IgD-negative memory B cell (primary cell): Measurements from ENCODE around the gene IL22RA2. TPM values are rescaled to one million over a fixed set of nuclear protein-coding genes. Genes with fewer than 3 reads are reported as not detected.
"Not testable (repeated sequence)": the region's sequence is repeated elsewhere in the genome, so short reads cannot be mapped to it uniquely, and the experiment has no call there.

ENCODE experiments used
- H3K27ac Mint-ChIP-seq, 3 donors: one replicate each; pipeline ENCODE4 v1.8.0; 2020 to 2022; ENCODE audit warnings: mild to moderate bottlenecking in 3 of 3, mixed read lengths in 3 of 3, moderate library complexity in 1 of 3
- H3K27me3 Mint-ChIP-seq: one replicate; pipeline ENCODE4 v1.8.0; 2021; ENCODE audit warnings: mixed read lengths
- H3K36me3 Mint-ChIP-seq: one replicate; pipeline ENCODE4 v1.8.0; 2020; ENCODE audit warnings: mild to moderate bottlenecking, mixed read lengths
- H3K4me1 Mint-ChIP-seq, 3 donors: one replicate each; pipeline ENCODE4 v1.8.0; 2020 to 2022; ENCODE audit warnings: mixed read lengths in 3 of 3, mild to moderate bottlenecking in 1 of 3
- H3K4me3 Mint-ChIP-seq, 4 donors: one replicate each; pipeline ENCODE4 v1.8.0; 2020 to 2022; ENCODE audit warnings: mild to moderate bottlenecking in 4 of 4, mixed read lengths in 4 of 4, moderate library complexity in 3 of 4
- H3K9me3 Mint-ChIP-seq, 3 donors: one replicate each; pipeline ENCODE4 v1.8.0; 2020 to 2021; ENCODE audit warnings: mixed read lengths in 3 of 3, mild to moderate bottlenecking in 1 of 3
- polyA plus RNA-seq: library from polyadenylated mRNA; unstranded; fragments of 300-500 nt; fragmentation: Illumina TruSeq; gene quantifications from one replicate; pipeline ENCODE4 v1.2.3, GENCODE V29; 2021

IL22RA2 gene
- polyA plus RNA-seq, 1 donor from 2014 or later: not detected

GRCh38 chr6:137112067-137112355 lies 61.4 kb downstream of the IL22RA2 start:
- H3K27ac Mint-ChIP-seq: no peak overlapping the region
- no peaks in the 10 kb centered on the region for H3K9me3 Mint-ChIP-seq
- peaks cover 0 to 9% (median 8%) of the 10 kb centered on the region in 3 donors for H3K4me1 Mint-ChIP-seq
- H3K4me3 Mint-ChIP-seq: no peak overlapping the region
- no peaks in the 10 kb centered on the region for H3K36me3 Mint-ChIP-seq
- H3K27me3 Mint-ChIP-seq: no peaks in the 10 kb centered on the region

- Mint-ChIP-seq H3K36me3 (no peaks in the 10 kb centered on the region), H3K27ac (no peak overlapping the region), H3K4me3 (no peak overlapping the region), H3K27me3 (no peaks in the 10 kb centered on the region), H3K4me1 (peaks cover 1 to 10% (median 9%) of the 10 kb centered on the region in 3 donors), H3K9me3 (no peaks in the 10 kb centered on the region)
These were observed 62.0 kb downstream of the IL22RA2 start for GRCh38 chr6:137111296-137112066.

- peak overlapping the region in 2 of 4 donors; percentile 47 to 67 for H3K4me3 Mint-ChIP-seq
- H3K9me3 Mint-ChIP-seq: no peaks in the 10 kb centered on the region
- peaks cover 26 to 39% (median 38%) of the 10 kb centered on the region in 3 donors for H3K4me1 Mint-ChIP-seq
- H3K27me3 Mint-ChIP-seq: no peaks in the 10 kb centered on the region
- no peaks in the 10 kb centered on the region for H3K36me3 Mint-ChIP-seq
- H3K27ac Mint-ChIP-seq: no peak overlapping the region
These were observed 65.7 kb downstream of the IL22RA2 start for GRCh38 chr6:137107767-137108105.

- H3K27me3 Mint-ChIP-seq, H3K9me3 Mint-ChIP-seq, H3K36me3 Mint-ChIP-seq, H3K4me3 Mint-ChIP-seq: not testable (repeated sequence)
- Mint-ChIP-seq H3K4me1 (peaks cover 32 to 44% (median 43%) of the 10 kb centered on the region in 3 donors), H3K27ac (peak overlapping the region in 1 of 3 donors; percentile 65)
These were observed 66.2 kb downstream of the IL22RA2 start for GRCh38 chr6:137107047-137107766.

DNA sequence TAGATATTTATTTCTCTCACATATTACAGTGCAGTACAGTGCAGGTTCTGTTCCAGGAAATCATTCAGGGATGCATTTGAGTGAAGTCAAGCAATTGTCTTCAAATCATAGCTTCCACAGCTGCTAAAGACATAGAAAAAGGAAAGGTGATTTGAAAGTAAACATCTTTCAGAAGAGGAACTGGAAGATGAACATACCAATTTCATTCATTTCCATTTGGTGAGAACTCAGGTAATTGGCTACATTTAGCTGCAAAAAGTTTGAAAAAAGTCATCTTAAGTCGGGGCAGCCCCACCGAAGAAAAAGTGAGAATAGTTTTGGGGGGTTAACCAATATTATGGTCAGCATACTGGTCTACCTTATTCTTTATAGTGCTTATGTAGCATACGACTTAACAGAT lies 67.3 kb downstream of the IL22RA2 start:
- Mint-ChIP-seq H3K27ac (peak overlapping the region; percentile 2 to 66 (median 6)), H3K4me3 (peak overlapping the region in 3 of 4 donors; percentile 10 to 59 (median 41)), H3K9me3 (no peaks in the 10 kb centered on the region), H3K4me1 (peaks cover 40 to 52% (median 52%) of the 10 kb centered on the region in 3 donors), H3K27me3 (no peaks in the 10 kb centered on the region), H3K36me3 (no peaks in the 10 kb centered on the region)

GRCh38 chr6:137105375-137105774 lies 68.1 kb downstream of the IL22RA2 start:
- peak overlapping the region; percentile 2 to 86 (median 66) for H3K27ac Mint-ChIP-seq
- H3K27me3 Mint-ChIP-seq: no peaks in the 10 kb centered on the region
- H3K36me3 Mint-ChIP-seq: no peaks in the 10 kb centered on the region
- H3K9me3 Mint-ChIP-seq: no peaks in the 10 kb centered on the region
- H3K4me3 Mint-ChIP-seq: peak overlapping the region in 2 of 4 donors; percentile 41 to 47
- peaks cover 43 to 57% (median 52%) of the 10 kb centered on the region in 3 donors for H3K4me1 Mint-ChIP-seq

GRCh38 chr6:137104926-137105325 lies 68.5 kb downstream of the IL22RA2 start:
- peaks cover 45 to 61% (median 54%) of the 10 kb centered on the region in 3 donors for H3K4me1 Mint-ChIP-seq
- H3K27ac Mint-ChIP-seq: peak overlapping the region in 2 of 3 donors; percentile 49 to 86
- H3K4me3 Mint-ChIP-seq: peak overlapping the region in 1 of 4 donors; percentile 47
- H3K27me3 Mint-ChIP-seq: no peaks in the 10 kb centered on the region
- H3K9me3 Mint-ChIP-seq: no peaks in the 10 kb centered on the region
- no peaks in the 10 kb centered on the region for H3K36me3 Mint-ChIP-seq

DNA sequence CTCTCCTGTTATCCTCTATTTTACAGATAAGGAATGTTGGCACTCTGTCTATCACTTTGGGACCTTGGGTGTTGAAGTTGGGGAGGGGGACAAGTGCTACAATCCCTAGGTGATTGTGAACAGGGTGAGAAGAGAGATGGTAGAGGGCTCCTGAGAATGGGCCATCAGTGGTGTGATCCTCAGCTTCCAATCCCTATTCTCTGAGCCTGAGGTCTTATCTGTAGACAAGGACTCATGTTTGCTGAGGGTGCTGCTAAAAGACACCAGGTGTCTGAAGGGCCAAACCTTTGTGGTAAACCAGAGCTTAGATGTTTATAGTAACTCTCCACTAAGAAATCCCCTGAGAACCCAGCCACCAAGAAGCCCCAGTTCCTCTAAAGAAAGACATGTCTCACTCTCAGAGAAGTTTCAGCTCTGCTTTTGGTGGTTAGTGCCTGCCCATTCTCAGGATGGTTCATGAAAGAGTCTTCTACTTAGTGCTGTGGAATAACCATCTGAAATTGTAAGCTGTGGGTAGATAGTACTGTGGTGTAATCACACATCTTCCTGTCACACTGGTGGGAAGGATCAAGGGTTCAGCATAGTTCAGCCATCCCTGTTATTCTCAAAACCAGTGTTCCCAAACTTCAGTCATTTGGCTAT lies 70.5 kb downstream of the IL22RA2 start:
- Mint-ChIP-seq H3K9me3 (no peaks in the 10 kb centered on the region), H3K36me3 (no peaks in the 10 kb centered on the region), H3K27me3 (no peaks in the 10 kb centered on the region), H3K4me1 (peaks cover 52 to 67% (median 61%) of the 10 kb centered on the region in 3 donors), H3K27ac (peak overlapping the region; percentile 96 to 98 (median 96)), H3K4me3 (peak overlapping the region; percentile 65 to 92 (median 84))

DNA sequence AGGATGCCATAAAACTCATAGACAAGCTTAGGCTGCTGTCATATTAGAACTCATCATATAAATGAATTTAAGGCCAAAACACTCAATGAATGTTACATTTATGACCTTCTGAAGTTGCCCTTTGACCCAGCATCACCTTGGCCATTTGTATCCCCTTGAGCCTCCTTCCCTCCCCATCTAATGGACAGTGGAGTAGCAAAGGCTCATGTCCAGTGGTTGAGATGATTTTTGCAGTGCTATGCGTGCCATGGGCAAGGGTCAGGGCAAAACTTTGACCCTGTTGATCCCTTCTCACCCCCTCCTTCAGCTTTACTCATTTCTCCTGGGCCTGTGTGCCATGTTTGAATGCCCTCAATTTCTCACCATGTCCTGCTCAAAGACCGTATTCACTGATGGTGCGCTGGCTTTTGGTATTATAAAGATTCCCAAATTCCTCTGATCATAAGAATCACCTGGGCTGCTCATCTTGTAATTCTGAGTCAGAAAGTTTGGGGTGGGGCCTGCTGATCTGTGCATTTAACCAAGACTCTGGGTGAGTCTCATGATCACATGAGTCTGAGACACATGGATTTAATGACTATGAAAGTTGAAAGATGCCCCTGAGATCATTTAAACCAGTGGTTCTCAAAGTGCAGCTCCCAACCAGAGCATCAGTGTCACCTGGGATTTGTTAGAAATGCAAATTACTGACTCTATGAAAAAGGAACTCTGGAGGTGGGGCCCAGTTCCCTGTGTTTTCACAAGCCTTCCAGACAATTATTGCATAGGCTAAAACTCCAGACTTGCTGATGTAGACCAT lies 71.2 kb downstream of the IL22RA2 start:
- H3K4me1 Mint-ChIP-seq: peaks cover 57 to 68% (median 57%) of the 10 kb centered on the region in 3 donors
- no peaks in the 10 kb centered on the region for H3K27me3 Mint-ChIP-seq
- no peaks in the 10 kb centered on the region for H3K9me3 Mint-ChIP-seq
- no peaks in the 10 kb centered on the region for H3K36me3 Mint-ChIP-seq
- peak overlapping the region; percentile 96 to 98 (median 96) for H3K27ac Mint-ChIP-seq
- H3K4me3 Mint-ChIP-seq: peak overlapping the region; percentile 65 to 92 (median 84)

- Mint-ChIP-seq H3K4me1 (peaks cover 59 to 72% (median 65%) of the 10 kb centered on the region in 3 donors), H3K27ac (peak overlapping the region; percentile 17 to 73 (median 59))
These were observed 73.6 kb downstream of the IL22RA2 start for GRCh38 chr6:137099689-137100403.

DNA sequence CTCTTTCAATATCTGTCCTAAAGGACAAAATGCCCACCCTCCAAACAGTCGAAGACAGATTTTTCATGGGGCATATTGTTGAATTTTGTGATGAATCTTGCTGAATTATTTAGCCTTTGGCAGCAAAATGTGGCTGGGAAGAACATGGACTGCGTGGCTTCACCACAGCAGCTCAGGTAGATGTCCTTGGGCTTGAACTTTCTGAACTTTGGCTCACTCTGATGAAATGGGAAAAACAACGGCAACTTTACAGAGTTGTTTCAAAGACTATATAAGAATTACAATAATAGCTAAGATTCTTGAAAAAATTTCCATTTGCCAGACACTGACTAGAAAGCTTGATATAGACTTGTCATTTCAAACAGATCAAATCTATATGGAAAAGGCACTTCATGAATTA lies 75.9 kb downstream of the IL22RA2 start:
- no peaks in the 10 kb centered on the region for H3K36me3 Mint-ChIP-seq
- peak overlapping the region in 2 of 3 donors; percentile 6 to 34 for H3K27ac Mint-ChIP-seq

More at GRCh38 chr6:137099689-137100403, 73.6 kb downstream of the IL22RA2 start:
- H3K4me3 Mint-ChIP-seq: peak overlapping the region in 2 of 4 donors; percentile 25 to 29
- no peaks in the 10 kb centered on the region for H3K27me3 Mint-ChIP-seq
- no peaks in the 10 kb centered on the region for H3K9me3 Mint-ChIP-seq
- H3K36me3 Mint-ChIP-seq: no peaks in the 10 kb centered on the region

GRCh38 chr6:137097057-137097456 lies 76.4 kb downstream of the IL22RA2 start:
- H3K4me1 Mint-ChIP-seq: peaks cover 47 to 60% (median 54%) of the 10 kb centered on the region in 3 donors
- H3K4me3 Mint-ChIP-seq: peak overlapping the region in 1 of 4 donors; percentile 66
- H3K27ac Mint-ChIP-seq: peak overlapping the region in 2 of 3 donors; percentile 6 to 34
- H3K27me3 Mint-ChIP-seq: no peaks in the 10 kb centered on the region
- no peaks in the 10 kb centered on the region for H3K36me3 Mint-ChIP-seq
- no peaks in the 10 kb centered on the region for H3K9me3 Mint-ChIP-seq

More for the DNA sequence above, 75.9 kb downstream of the IL22RA2 start:
- no peaks in the 10 kb centered on the region for H3K9me3 Mint-ChIP-seq
- no peaks in the 10 kb centered on the region for H3K27me3 Mint-ChIP-seq
- peaks cover 52 to 64% (median 59%) of the 10 kb centered on the region in 3 donors for H3K4me1 Mint-ChIP-seq
- H3K4me3 Mint-ChIP-seq: peak overlapping the region in 1 of 4 donors; percentile 66

GRCh38 chr6:137095651-137096238 lies 77.7 kb downstream of the IL22RA2 start:
- peak overlapping the region in 3 of 4 donors; percentile 20 to 91 (median 76) for H3K4me3 Mint-ChIP-seq
- peak overlapping the region; percentile 19 to 88 (median 64) for H3K27ac Mint-ChIP-seq
- no peaks in the 10 kb centered on the region for H3K27me3 Mint-ChIP-seq
- H3K36me3 Mint-ChIP-seq: no peaks in the 10 kb centered on the region
- H3K9me3 Mint-ChIP-seq: no peaks in the 10 kb centered on the region
- H3K4me1 Mint-ChIP-seq: peaks cover 41 to 48% (median 45%) of the 10 kb centered on the region in 3 donors
